B cell (primary cell): ENCODE results near the gene TINAGL1.

Experiments used
- EZH2 ChIP-seq: IDR thresholded peaks from 2 replicates; pipeline ENCODE4 v1.6.1; 2012; ENCODE audit warnings: borderline replicate concordance, low read depth, mild to moderate bottlenecking, moderate library complexity, low read length; ENCODE audit not compliant: insufficient read depth, poor library complexity, severe bottlenecking
- TF ChIP-seq, protein P1 (sequence below): fragments of 200-600 bp; IDR thresholded peaks from one replicate; pipeline ENCODE4 v1.8.0; 2022; ENCODE audit warnings: antibody characterized with exemption, mild to moderate bottlenecking

DNA sequence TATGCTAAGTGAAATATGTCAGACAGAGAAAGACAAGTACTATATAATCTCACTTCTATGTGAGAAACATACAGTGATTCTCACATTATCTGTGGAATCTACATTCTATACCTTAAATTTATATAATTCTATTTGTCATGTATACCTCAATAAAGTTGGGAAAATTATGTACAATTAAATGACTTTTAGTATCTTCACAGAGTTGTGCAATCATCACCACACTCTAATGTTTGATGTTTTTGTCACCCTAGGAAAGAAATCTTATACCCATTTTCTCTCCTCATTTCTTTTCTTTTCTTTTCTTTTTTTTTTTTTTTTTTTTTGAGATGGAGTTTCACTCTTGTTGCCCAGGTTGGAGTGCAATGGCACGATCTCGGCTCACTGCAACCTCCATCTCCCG lies 37.0 kb upstream of the TINAGL1 start:
- TF ChIP-seq, protein P1, sequence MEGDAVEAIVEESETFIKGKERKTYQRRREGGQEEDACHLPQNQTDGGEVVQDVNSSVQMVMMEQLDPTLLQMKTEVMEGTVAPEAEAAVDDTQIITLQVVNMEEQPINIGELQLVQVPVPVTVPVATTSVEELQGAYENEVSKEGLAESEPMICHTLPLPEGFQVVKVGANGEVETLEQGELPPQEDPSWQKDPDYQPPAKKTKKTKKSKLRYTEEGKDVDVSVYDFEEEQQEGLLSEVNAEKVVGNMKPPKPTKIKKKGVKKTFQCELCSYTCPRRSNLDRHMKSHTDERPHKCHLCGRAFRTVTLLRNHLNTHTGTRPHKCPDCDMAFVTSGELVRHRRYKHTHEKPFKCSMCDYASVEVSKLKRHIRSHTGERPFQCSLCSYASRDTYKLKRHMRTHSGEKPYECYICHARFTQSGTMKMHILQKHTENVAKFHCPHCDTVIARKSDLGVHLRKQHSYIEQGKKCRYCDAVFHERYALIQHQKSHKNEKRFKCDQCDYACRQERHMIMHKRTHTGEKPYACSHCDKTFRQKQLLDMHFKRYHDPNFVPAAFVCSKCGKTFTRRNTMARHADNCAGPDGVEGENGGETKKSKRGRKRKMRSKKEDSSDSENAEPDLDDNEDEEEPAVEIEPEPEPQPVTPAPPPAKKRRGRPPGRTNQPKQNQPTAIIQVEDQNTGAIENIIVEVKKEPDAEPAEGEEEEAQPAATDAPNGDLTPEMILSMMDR = no peak
- no peak for TF ChIP-seq EZH2
